ENCODE measurements around the gene HNRNPUL2.

The HNRNPUL2 gene

GRCh38 chr11:62726915-62727164, 417 bp downstream of the HNRNPUL2 start:
- no peak for DNase-seq (ENCODE audit: low read depth, low spot score)

GRCh38 chr11:62726156-62726914, 922 bp downstream of the HNRNPUL2 start:
- no peak for DNase-seq (ENCODE audit: low read depth, low spot score)

- peak; percentile 22 for DNase-seq (ENCODE audit: low read depth, low spot score)
Observed at GRCh38 chr11:62725646-62726045, 1.6 kb downstream of the HNRNPUL2 start.

GRCh38 chr11:62724171-62724570, 3.1 kb downstream of the HNRNPUL2 start:
- no peak for DNase-seq (ENCODE audit: low read depth, low spot score)

GRCh38 chr11:62721994-62722393, 5.3 kb downstream of the HNRNPUL2 start:
- peak; percentile 52 for DNase-seq (ENCODE audit: low read depth, low spot score)

GRCh38 chr11:62719302-62719978, 7.8 kb downstream of the HNRNPUL2 start:
- no peak for DNase-seq (ENCODE audit: low read depth, low spot score)

GRCh38 chr11:62716816-62717215, 10.4 kb downstream of the HNRNPUL2 start:
- no peak for DNase-seq (ENCODE audit: low read depth, low spot score)

GRCh38 chr11:62716206-62716605, 11.1 kb downstream of the HNRNPUL2 start:
- no peak for DNase-seq (ENCODE audit: low read depth, low spot score)

- no peak for DNase-seq (ENCODE audit: low read depth, low spot score)
Observed at GRCh38 chr11:62715150-62716130, 11.8 kb downstream of the HNRNPUL2 start.

GRCh38 chr11:62713343-62713742, 13.9 kb downstream of the HNRNPUL2 start:
- DNase-seq (ENCODE audit: low read depth, low spot score) = no peak

- no peak for DNase-seq (ENCODE audit: low read depth, low spot score)
Observed at GRCh38 chr11:62712861-62713260, 14.4 kb downstream of the HNRNPUL2 start.

- no peak for DNase-seq (ENCODE audit: low read depth, low spot score)
Observed at GRCh38 chr11:62712276-62712812, 14.9 kb downstream of the HNRNPUL2 start.

- no peak for DNase-seq (ENCODE audit: low read depth, low spot score)
Observed at GRCh38 chr11:62710001-62710345, 17.3 kb downstream of the HNRNPUL2 start.

GRCh38 chr11:62709247-62710000, 17.8 kb downstream of the HNRNPUL2 start:
- DNase-seq (ENCODE audit: low read depth, low spot score) = peak; percentile 99

GRCh38 chr11:62708793-62709192, 18.5 kb downstream of the HNRNPUL2 start:
- DNase-seq (ENCODE audit: low read depth, low spot score) = no peak

GRCh38 chr11:62708392-62708791, 18.9 kb downstream of the HNRNPUL2 start:
- DNase-seq (ENCODE audit: low read depth, low spot score) = no peak

GRCh38 chr11:62707277-62707861, 19.9 kb downstream of the HNRNPUL2 start, which contains the start of the genes BSCL2 and GNG3:
TSS of gene BSCL2 (minus strand) at chr11:62707424. CDS start at chr11:62707195, 229 bp downstream.
TSS of gene GNG3 (plus strand) at chr11:62707676. CDS start at chr11:62708296, 620 bp downstream.
- DNase-seq (ENCODE audit: low read depth, low spot score) = peak; percentile 81

- DNase-seq (ENCODE audit: low read depth, low spot score) = no peak
Observed at GRCh38 chr11:62706850-62707247, 20.4 kb downstream of the HNRNPUL2 start.

GRCh38 chr11:62705880-62706849, 21.1 kb downstream of the HNRNPUL2 start:
- peak; percentile 99 for DNase-seq (ENCODE audit: low read depth, low spot score)

GRCh38 chr11:62705413-62705812, 21.8 kb downstream of the HNRNPUL2 start:
- DNase-seq (ENCODE audit: low read depth, low spot score) = peak; percentile 32
